PFSK-1 (cell line): Measurements from ENCODE around the gene ELMOD3.

ENCODE experiments used
- POLR2AphosphoS5 ChIP-seq: IDR thresholded peaks from 2 replicates; pipeline ENCODE4 v1.6.1; 2012; ENCODE audit warnings: low read depth, mild to moderate bottlenecking, control low read depth, low read length, moderate library complexity
- SIN3A ChIP-seq: IDR thresholded peaks from 2 replicates; pipeline ENCODE4 v1.6.1; 2012; ENCODE audit warnings: mild to moderate bottlenecking, low read length, moderate library complexity, borderline replicate concordance; ENCODE audit not compliant: insufficient read depth
- TAF1 ChIP-seq: IDR thresholded peaks from 2 replicates; pipeline ENCODE4 v1.6.1; 2012; ENCODE audit warnings: low read length, control low read depth, borderline replicate concordance; ENCODE audit not compliant: insufficient read depth
- TF ChIP-seq, protein P1 (sequence below), 2 experiments: IDR thresholded peaks; 2 replicates each; pipeline versions ENCODE4 v1.6.1 to v1.8.0; 2011 to 2012; ENCODE audit warnings: low read depth in 2 of 2, low read length in 2 of 2, control low read depth in 1 of 2, inconsistent platforms in 1 of 2, mild to moderate bottlenecking in 1 of 2, moderate library complexity in 1 of 2; ENCODE audit not compliant: insufficient read depth in 1 of 2

DNA sequence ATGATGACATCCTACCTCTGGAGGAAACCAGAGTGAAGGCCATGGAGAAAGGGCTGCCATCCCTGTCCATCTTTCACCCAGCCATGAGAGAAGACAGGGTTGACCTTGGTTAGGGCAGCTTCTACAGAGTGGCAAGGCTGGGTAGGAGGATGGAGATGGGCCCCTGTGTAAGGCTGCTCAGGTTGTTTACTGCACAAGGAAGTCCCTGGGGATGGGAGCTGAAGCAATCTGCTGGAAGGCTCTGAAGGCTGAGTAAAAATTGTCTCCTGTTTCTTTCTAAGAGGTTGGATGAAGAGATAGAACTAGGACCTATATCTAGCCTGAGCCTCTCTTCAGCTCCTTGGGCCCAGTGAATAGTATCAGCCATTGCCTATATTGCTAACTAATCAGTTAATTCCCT lies 14.4 kb downstream of the ELMOD3 start:
- TF ChIP-seq, protein P1, sequence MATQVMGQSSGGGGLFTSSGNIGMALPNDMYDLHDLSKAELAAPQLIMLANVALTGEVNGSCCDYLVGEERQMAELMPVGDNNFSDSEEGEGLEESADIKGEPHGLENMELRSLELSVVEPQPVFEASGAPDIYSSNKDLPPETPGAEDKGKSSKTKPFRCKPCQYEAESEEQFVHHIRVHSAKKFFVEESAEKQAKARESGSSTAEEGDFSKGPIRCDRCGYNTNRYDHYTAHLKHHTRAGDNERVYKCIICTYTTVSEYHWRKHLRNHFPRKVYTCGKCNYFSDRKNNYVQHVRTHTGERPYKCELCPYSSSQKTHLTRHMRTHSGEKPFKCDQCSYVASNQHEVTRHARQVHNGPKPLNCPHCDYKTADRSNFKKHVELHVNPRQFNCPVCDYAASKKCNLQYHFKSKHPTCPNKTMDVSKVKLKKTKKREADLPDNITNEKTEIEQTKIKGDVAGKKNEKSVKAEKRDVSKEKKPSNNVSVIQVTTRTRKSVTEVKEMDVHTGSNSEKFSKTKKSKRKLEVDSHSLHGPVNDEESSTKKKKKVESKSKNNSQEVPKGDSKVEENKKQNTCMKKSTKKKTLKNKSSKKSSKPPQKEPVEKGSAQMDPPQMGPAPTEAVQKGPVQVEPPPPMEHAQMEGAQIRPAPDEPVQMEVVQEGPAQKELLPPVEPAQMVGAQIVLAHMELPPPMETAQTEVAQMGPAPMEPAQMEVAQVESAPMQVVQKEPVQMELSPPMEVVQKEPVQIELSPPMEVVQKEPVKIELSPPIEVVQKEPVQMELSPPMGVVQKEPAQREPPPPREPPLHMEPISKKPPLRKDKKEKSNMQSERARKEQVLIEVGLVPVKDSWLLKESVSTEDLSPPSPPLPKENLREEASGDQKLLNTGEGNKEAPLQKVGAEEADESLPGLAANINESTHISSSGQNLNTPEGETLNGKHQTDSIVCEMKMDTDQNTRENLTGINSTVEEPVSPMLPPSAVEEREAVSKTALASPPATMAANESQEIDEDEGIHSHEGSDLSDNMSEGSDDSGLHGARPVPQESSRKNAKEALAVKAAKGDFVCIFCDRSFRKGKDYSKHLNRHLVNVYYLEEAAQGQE (IDR thresholded peaks at IDR 0.05; ENCODE audit: insufficient read depth in 1 of 2, low read depth in 2 of 2, low read length in 2 of 2): no peak
- TF ChIP-seq POLR2AphosphoS5 (no peak), SIN3A (no peak), TAF1 (no peak)
